Measurements from ENCODE around the gene MANSC1. TPM values are rescaled to one million over a fixed set of nuclear protein-coding genes. Genes with fewer than 3 reads are reported as not detected.

Gene MANSC1
- total RNA-seq, 3 donors from 2014 or later (not counting 1 experiment from before 2014, with no cell fraction given), result 0.05 to 0.63 (median 0.25) TPM

DNA sequence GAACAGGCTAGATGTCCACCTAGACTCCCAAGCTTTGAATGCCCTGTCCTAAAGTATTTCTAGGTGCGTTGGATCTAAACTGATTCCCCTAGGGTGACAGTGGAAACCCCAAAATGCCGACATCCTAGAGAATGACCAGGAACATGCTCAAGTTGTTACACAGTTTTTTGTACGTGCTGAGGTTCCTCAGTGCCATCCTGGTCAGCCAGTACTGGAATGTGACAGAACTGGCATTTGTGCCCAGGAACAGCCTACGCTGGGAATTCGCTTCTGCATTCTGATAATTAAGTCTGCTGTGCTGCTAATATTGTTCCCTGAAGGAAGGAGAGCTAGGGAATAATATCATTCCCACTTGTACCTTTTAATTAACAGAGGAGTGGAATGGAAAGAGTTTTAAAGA lies 47.1 kb upstream of the MANSC1 start:
- Histone ChIP-seq H3K9me3 (ENCODE audit: control insufficient read depth, insufficient read depth, low read length) (no peaks in the 10 kb centered on the region), H3K36me3 (ENCODE audit: control insufficient read depth, insufficient read depth, low read length) (no peaks in the 10 kb centered on the region), H3K27me3 (ENCODE audit: control insufficient read depth, insufficient read depth, low read length) (no peaks in the 10 kb centered on the region), H3K27ac (ENCODE audit: low read length) (no peak overlapping the region), H3K4me1 (ENCODE audit: control insufficient read depth, insufficient read depth, low read length) (no peaks in the 10 kb centered on the region), H3K4me3 (ENCODE audit: low read length) (no peak overlapping the region)
- no peak for DNase-seq
- H3K4me1 Mint-ChIP-seq, result peaks cover 29 to 33% of the 10 kb centered on the region in 2 donors
- H3K36me3 Mint-ChIP-seq, result no peaks in the 10 kb centered on the region
- no peak overlapping the region for H3K27ac Mint-ChIP-seq
- ATAC-seq, result no peak
- 97% methylated on average over 5 of the region's 5 CpGs for WGBS (ENCODE audit: insufficient coverage)
- intact Hi-C loops (cut with micrococcal nuclease), result no loop called here
- H3K9me3 Mint-ChIP-seq, result no peaks in the 10 kb centered on the region
- no peaks in the 10 kb centered on the region for H3K27me3 Mint-ChIP-seq (ENCODE audit: low read depth in 2 of 2)
- TF ChIP-seq, protein P1, sequence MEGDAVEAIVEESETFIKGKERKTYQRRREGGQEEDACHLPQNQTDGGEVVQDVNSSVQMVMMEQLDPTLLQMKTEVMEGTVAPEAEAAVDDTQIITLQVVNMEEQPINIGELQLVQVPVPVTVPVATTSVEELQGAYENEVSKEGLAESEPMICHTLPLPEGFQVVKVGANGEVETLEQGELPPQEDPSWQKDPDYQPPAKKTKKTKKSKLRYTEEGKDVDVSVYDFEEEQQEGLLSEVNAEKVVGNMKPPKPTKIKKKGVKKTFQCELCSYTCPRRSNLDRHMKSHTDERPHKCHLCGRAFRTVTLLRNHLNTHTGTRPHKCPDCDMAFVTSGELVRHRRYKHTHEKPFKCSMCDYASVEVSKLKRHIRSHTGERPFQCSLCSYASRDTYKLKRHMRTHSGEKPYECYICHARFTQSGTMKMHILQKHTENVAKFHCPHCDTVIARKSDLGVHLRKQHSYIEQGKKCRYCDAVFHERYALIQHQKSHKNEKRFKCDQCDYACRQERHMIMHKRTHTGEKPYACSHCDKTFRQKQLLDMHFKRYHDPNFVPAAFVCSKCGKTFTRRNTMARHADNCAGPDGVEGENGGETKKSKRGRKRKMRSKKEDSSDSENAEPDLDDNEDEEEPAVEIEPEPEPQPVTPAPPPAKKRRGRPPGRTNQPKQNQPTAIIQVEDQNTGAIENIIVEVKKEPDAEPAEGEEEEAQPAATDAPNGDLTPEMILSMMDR (IDR thresholded peaks at IDR 0.05), result no peak
- no peak overlapping the region for H3K4me3 Mint-ChIP-seq

DNA sequence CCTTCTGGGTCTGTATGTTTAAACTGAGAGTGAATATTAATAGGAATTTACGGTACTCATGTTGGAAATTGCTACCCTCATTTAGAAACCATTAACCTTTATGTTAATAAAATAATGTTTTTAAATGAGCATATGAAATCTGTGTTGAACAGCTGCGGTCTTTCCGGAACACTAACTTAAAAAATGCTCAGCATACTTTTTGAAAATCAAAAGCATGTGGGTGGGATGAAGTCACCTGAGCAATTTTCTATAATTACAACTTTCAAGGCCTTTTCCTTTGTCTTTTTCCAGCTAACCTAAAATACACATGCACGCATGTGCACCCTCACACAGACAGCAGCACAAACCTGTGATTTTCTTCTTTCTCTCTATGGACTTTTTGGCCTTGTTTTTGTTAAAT lies 46.7 kb upstream of the MANSC1 start:
- H3K4me1 Mint-ChIP-seq, result peaks cover 29 to 33% of the 10 kb centered on the region in 2 donors
- WGBS (ENCODE audit: insufficient coverage), result 100% methylated on average over 1 of the region's 4 CpGs
- H3K27me3 Mint-ChIP-seq (ENCODE audit: low read depth in 2 of 2), result no peaks in the 10 kb centered on the region

GRCh38 chr12:12393171-12393570 lies 43.1 kb upstream of the MANSC1 start:
- TF ChIP-seq, protein P1 (IDR thresholded peaks at IDR 0.05), result no peak

More for the DNA sequence above, 46.7 kb upstream of the MANSC1 start:
- H3K4me1 ChIP-seq (ENCODE audit: control insufficient read depth, insufficient read depth, low read length), result no peaks in the 10 kb centered on the region
- H3K27me3 ChIP-seq (ENCODE audit: control insufficient read depth, insufficient read depth, low read length), result no peaks in the 10 kb centered on the region
- no peak overlapping the region for H3K27ac Mint-ChIP-seq
- H3K4me3 ChIP-seq (ENCODE audit: low read length), result no peak overlapping the region
- H3K4me3 Mint-ChIP-seq, result no peak overlapping the region
- ATAC-seq (no peak), DNase-seq (no peak)
- H3K27ac ChIP-seq (ENCODE audit: low read length), result no peak overlapping the region
- H3K9me3 ChIP-seq (ENCODE audit: control insufficient read depth, insufficient read depth, low read length), result no peaks in the 10 kb centered on the region
- intact Hi-C loops (cut with micrococcal nuclease), result no loop called here
- H3K9me3 Mint-ChIP-seq, result no peaks in the 10 kb centered on the region
- no peaks in the 10 kb centered on the region for H3K36me3 Mint-ChIP-seq
- TF ChIP-seq, protein P1 (IDR thresholded peaks at IDR 0.05), result no peak
- no peaks in the 10 kb centered on the region for H3K36me3 ChIP-seq (ENCODE audit: control insufficient read depth, insufficient read depth, low read length)

DNA sequence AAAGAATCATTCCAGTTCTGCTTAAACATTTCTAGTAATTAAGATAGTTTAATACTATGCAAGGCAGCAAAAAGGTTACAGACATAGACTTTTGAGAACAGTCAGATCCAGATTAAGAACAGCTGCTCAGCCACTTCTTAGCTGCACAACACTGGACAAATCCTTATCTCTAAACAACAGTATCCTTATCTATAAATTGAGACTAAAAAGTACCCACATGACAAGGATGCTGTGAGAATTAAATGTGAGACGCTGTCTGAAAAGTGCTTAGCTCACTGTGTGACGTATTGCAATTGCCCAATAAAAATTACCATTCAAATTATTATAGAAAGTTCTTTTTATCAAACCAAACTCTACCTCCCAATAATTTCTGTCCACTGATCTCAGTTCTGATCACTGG lies 42.4 kb upstream of the MANSC1 start:
- Mint-ChIP-seq H3K36me3 (no peaks in the 10 kb centered on the region), H3K4me1 (peaks cover 18 to 23% of the 10 kb centered on the region in 2 donors), H3K4me3 (no peak overlapping the region), H3K27me3 (ENCODE audit: low read depth in 2 of 2) (no peaks in the 10 kb centered on the region), H3K27ac (no peak overlapping the region), H3K9me3 (no peaks in the 10 kb centered on the region)
- H3K4me1 ChIP-seq (ENCODE audit: control insufficient read depth, insufficient read depth, low read length), result no peaks in the 10 kb centered on the region
- TF ChIP-seq, protein P1 (IDR thresholded peaks at IDR 0.05), result no peak
- 100% methylated on average over 1 of the region's 2 CpGs for WGBS (ENCODE audit: insufficient coverage)
- H3K9me3 ChIP-seq (ENCODE audit: control insufficient read depth, insufficient read depth, low read length), result no peaks in the 10 kb centered on the region
- ATAC-seq (peak in 1 of 3 donors; percentile 85), DNase-seq (no peak)
- no peak overlapping the region for H3K27ac ChIP-seq (ENCODE audit: low read length)
- intact Hi-C loops (cut with micrococcal nuclease), result no loop called here
- H3K4me3 ChIP-seq (ENCODE audit: low read length), result no peak overlapping the region
- no peaks in the 10 kb centered on the region for H3K27me3 ChIP-seq (ENCODE audit: control insufficient read depth, insufficient read depth, low read length)
- H3K36me3 ChIP-seq (ENCODE audit: control insufficient read depth, insufficient read depth, low read length), result no peaks in the 10 kb centered on the region

More at GRCh38 chr12:12393171-12393570, 43.1 kb upstream of the MANSC1 start:
- Mint-ChIP-seq H3K4me3 (no peak overlapping the region), H3K4me1 (peaks cover 11 to 18% of the 10 kb centered on the region in 2 donors), H3K27ac (no peak overlapping the region), H3K9me3 (no peaks in the 10 kb centered on the region), H3K36me3 (no peaks in the 10 kb centered on the region), H3K27me3 (ENCODE audit: low read depth in 2 of 2) (no peaks in the 10 kb centered on the region)
- 92% methylated on average over 2 of the region's 2 CpGs for WGBS (ENCODE audit: insufficient coverage)
- H3K27me3 ChIP-seq (ENCODE audit: control insufficient read depth, insufficient read depth, low read length), result no peaks in the 10 kb centered on the region
- H3K9me3 ChIP-seq (ENCODE audit: control insufficient read depth, insufficient read depth, low read length), result no peaks in the 10 kb centered on the region
- no peak overlapping the region for H3K27ac ChIP-seq (ENCODE audit: low read length)
- no peaks in the 10 kb centered on the region for H3K4me1 ChIP-seq (ENCODE audit: control insufficient read depth, insufficient read depth, low read length)
- no peaks in the 10 kb centered on the region for H3K36me3 ChIP-seq (ENCODE audit: control insufficient read depth, insufficient read depth, low read length)
- no peak overlapping the region for H3K4me3 ChIP-seq (ENCODE audit: low read length)
- intact Hi-C loops (cut with micrococcal nuclease), result no loop called here
- no peak for DNase-seq
- no peak for ATAC-seq

All from natural killer cell (primary cell).